Peyer's patch (tissue), 4 donors: Measurements from ENCODE around the gene NMT2. TPM values are rescaled to one million over a fixed set of nuclear protein-coding genes. Genes with fewer than 3 reads are reported as not detected.

Source experiments
- DNase-seq, 3 donors: peaks; one replicate each; pipeline ENCODE4 v3.0.0-alpha.2; 2017 to 2019
- H3K27ac ChIP-seq, 4 donors: fragments of 200-600 bp; sonication (generic); one replicate each; pipeline ENCODE4 v1.5.1; 2016 to 2019
- H3K27me3 ChIP-seq, 2 donors: fragments of 200-600 bp; sonication (generic); one replicate each; pipeline ENCODE4 v1.5.1; 2019
- H3K36me3 ChIP-seq, 3 donors: fragments of 200-600 bp; sonication (generic); one replicate each; pipeline ENCODE4 v1.5.1; 2016 to 2019
- H3K4me1 ChIP-seq, 4 donors: fragments of 200-600 bp; sonication (generic); one replicate each; pipeline ENCODE4 v1.5.1; 2016 to 2019
- H3K4me3 ChIP-seq, 4 donors: fragments of 200-600 bp; sonication (generic); 1 replicate in 3 of 4; 2 replicates in 1 of 4; pipeline ENCODE4 v1.5.1; 2016 to 2019; ENCODE audit warnings: mild to moderate bottlenecking in 1 of 4
- H3K9me3 ChIP-seq, 4 donors: fragments of 200-600 bp; sonication (generic); one replicate each; pipeline ENCODE4 v1.5.1; 2016 to 2019; ENCODE audit warnings: mild to moderate bottlenecking in 1 of 4
- POLR2A ChIP-seq, 2 donors: fragments of 450-650 bp; IDR thresholded peaks; one replicate each; pipeline ENCODE4 v1.5.1; 2017; ENCODE audit warnings: antibody characterized with exemption in 2 of 2, mild to moderate bottlenecking in 2 of 2, moderate library complexity in 2 of 2
- total RNA-seq, 4 donors: library from RNA; depleted of rRNA; stranded (reverse); fragments of >200 nt; gene quantifications; one replicate each; pipeline ENCODE4 v1.1.0, GENCODE V29; 2016
- TF ChIP-seq, protein P1 (sequence below), 6 experiments: fragments of 450-650 bp in 4 of 6; fragments of 200-600 bp in 2 of 6; sonication (generic) in 1 of 6; IDR thresholded peaks; one replicate each; pipeline ENCODE4 v1.5.1; 2017 to 2019; ENCODE audit warnings: antibody characterized with exemption in 6 of 6, mild to moderate bottlenecking in 3 of 6, moderate library complexity in 1 of 6

The NMT2 gene
- total RNA-seq, 4 donors from 2014 or later, result 13.2 to 27.9 (median 20.8) TPM

DNA sequence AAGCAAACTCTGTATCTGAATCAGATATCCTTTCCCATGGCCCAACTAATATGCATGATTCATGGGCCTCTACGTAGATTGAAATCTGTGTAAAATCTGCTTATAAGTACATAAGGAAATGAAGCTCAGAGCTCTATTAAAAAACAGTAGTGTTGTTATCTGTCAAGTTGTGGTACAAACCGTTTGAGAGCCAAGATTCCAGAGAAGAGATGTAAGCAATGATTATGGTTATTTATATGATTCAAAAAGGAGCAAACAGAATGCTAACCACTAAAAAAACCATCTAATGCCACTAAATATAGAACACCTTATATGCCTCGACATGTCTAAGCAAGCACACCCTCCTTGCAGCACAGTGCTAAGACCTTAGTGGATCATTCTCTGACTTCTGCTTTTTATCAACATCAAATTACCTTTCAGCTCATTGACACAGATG lies 44.7 kb downstream of the NMT2 start:
- Histone ChIP-seq H3K4me1 (no peaks in the 10 kb centered on the region), H3K27ac (no peak overlapping the region), H3K36me3 (peaks cover 0 to 59% (median 0%) of the 10 kb centered on the region in 3 donors), H3K27me3 (no peaks in the 10 kb centered on the region), H3K4me3 (no peak overlapping the region), H3K9me3 (no peaks in the 10 kb centered on the region)
- no peak for TF ChIP-seq POLR2A (IDR thresholded peaks at IDR 0.05)
- TF ChIP-seq, protein P1, sequence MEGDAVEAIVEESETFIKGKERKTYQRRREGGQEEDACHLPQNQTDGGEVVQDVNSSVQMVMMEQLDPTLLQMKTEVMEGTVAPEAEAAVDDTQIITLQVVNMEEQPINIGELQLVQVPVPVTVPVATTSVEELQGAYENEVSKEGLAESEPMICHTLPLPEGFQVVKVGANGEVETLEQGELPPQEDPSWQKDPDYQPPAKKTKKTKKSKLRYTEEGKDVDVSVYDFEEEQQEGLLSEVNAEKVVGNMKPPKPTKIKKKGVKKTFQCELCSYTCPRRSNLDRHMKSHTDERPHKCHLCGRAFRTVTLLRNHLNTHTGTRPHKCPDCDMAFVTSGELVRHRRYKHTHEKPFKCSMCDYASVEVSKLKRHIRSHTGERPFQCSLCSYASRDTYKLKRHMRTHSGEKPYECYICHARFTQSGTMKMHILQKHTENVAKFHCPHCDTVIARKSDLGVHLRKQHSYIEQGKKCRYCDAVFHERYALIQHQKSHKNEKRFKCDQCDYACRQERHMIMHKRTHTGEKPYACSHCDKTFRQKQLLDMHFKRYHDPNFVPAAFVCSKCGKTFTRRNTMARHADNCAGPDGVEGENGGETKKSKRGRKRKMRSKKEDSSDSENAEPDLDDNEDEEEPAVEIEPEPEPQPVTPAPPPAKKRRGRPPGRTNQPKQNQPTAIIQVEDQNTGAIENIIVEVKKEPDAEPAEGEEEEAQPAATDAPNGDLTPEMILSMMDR (IDR thresholded peaks at IDR 0.05), result no peak
- no peak for DNase-seq

- H3K9me3 ChIP-seq, result no peaks in the 10 kb centered on the region
- H3K36me3 ChIP-seq, result peaks cover 0 to 56% (median 0%) of the 10 kb centered on the region in 3 donors
Measured at GRCh38 chr10:15122477-15123030, 45.9 kb downstream of the NMT2 start.

GRCh38 chr10:15121707-15122106 lies 46.8 kb downstream of the NMT2 start:
- no peaks in the 10 kb centered on the region for H3K4me1 ChIP-seq
- peaks cover 0 to 55% (median 0%) of the 10 kb centered on the region in 3 donors for H3K36me3 ChIP-seq
- H3K27me3 ChIP-seq, result no peaks in the 10 kb centered on the region
- TF ChIP-seq POLR2A (IDR thresholded peaks at IDR 0.05), result no peak
- TF ChIP-seq, protein P1 (IDR thresholded peaks at IDR 0.05), result no peak
- H3K27ac ChIP-seq, result no peak overlapping the region
- no peaks in the 10 kb centered on the region for H3K9me3 ChIP-seq
- no peak overlapping the region for H3K4me3 ChIP-seq
- DNase-seq, result no peak

More at GRCh38 chr10:15122477-15123030, 45.9 kb downstream of the NMT2 start:
- H3K27ac ChIP-seq, result no peak overlapping the region
- H3K4me1 ChIP-seq, result no peaks in the 10 kb centered on the region
- no peak overlapping the region for H3K4me3 ChIP-seq
- no peak for DNase-seq
- H3K27me3 ChIP-seq, result no peaks in the 10 kb centered on the region
- TF ChIP-seq, protein P1 (IDR thresholded peaks at IDR 0.05), result no peak
- no peak for TF ChIP-seq POLR2A (IDR thresholded peaks at IDR 0.05)

DNA sequence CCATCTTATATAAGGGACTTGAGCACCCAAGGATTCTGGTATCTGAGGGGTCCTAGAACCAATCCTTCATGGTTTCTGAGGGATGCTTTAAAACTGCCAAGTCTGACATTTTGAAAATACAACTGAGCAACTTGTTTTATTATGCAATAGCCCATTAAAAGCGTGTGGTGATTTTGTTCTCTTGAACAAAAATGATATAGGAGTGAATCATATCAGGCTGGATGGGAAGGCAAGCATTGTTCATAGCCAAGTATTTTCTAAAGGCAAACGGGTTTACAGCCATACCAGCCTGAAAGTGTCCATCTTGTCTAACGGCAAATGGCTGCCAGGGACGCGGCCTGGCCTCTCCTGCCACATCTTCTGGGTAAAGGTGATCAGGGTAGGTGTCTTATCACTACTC lies 48.0 kb downstream of the NMT2 start:
- Histone ChIP-seq H3K27ac (no peak overlapping the region), H3K9me3 (no peaks in the 10 kb centered on the region), H3K4me3 (no peak overlapping the region), H3K4me1 (no peaks in the 10 kb centered on the region), H3K27me3 (no peaks in the 10 kb centered on the region), H3K36me3 (peaks cover 0 to 49% (median 0%) of the 10 kb centered on the region in 3 donors)
- no peak for TF ChIP-seq POLR2A (IDR thresholded peaks at IDR 0.05)
- TF ChIP-seq, protein P1 (IDR thresholded peaks at IDR 0.05), result no peak
- no peak for DNase-seq

DNA sequence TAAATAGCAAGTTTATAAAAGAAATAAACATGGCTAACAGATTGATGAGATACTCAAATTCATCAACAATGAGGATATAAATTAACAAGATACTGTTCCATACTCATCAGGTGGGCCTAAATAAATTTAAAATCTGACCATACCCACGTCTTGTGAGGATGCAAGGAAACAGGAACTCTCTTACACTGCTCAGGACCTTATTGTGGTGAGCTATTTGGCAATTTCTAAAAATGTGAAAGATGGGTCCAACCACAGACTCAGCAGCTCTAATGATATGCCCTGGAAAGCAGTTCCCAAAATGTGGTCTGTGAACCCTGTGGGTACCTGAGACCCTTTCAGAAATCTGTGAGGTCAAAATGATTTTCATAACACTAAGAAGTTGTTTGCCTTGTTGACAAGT lies 49.9 kb downstream of the NMT2 start:
- Histone ChIP-seq H3K4me1 (no peaks in the 10 kb centered on the region), H3K36me3 (peaks cover 0 to 48% (median 0%) of the 10 kb centered on the region in 3 donors), H3K27me3 (no peaks in the 10 kb centered on the region), H3K9me3 (no peaks in the 10 kb centered on the region), H3K27ac (no peak overlapping the region), H3K4me3 (no peak overlapping the region)
- DNase-seq, result no peak
- TF ChIP-seq POLR2A (IDR thresholded peaks at IDR 0.05), result no peak
- TF ChIP-seq, protein P1 (IDR thresholded peaks at IDR 0.05), result no peak
